Caki2 (cell line): ENCODE measurements around the gene WDR83. TPM values are rescaled to one million over a fixed set of nuclear protein-coding genes. Genes with fewer than 3 reads are reported as not detected.

ENCODE experiments used
- total RNA-seq: library from RNA; depleted of rRNA; stranded (reverse); fragments of >200 nt; shearing (Covaris generic); gene quantifications from 2 replicates; pipeline ENCODE4 v1.2.3, GENCODE V29; 2014; ENCODE audit warnings: low replicate concordance; rRNA removed

Gene WDR83
- total RNA-seq, 1 experiment from 2014 or later: 20.6 TPM

Other genes starting within 250 kb of the WDR83 start
- gene ZNF443, start 225.8 kb upstream of the WDR83 start, total RNA-seq: 8.7 and 17.2 TPM in 2 replicates
- 1.1 and 5.2 TPM in 2 replicates for gene ZNF709, start 182.0 kb upstream of the WDR83 start, total RNA-seq
- gene ZNF564, start 115.3 kb upstream of the WDR83 start, total RNA-seq: 1.9 and 12.8 TPM in 2 replicates
- gene ZNF490, start 56.0 kb upstream of the WDR83 start, total RNA-seq: 6.7 and 9.1 TPM in 2 replicates
- gene ZNF791, start 55.9 kb upstream of the WDR83 start, total RNA-seq: 5.5 and 9.8 TPM in 2 replicates
- 72.5 and 82.9 TPM in 2 replicates for gene MAN2B1, start 65 bp upstream of the WDR83 start, total RNA-seq
- gene DHPS, start 15.1 kb downstream of the WDR83 start, total RNA-seq: 93.6 and 111 TPM in 2 replicates
- gene GNG14, start 21.2 kb downstream of the WDR83 start, total RNA-seq: not detected in 2 replicates
- gene FBXW9, start 29.8 kb downstream of the WDR83 start, total RNA-seq: 43.4 and 44.8 TPM in 2 replicates
- gene TNPO2, start 57.1 kb downstream of the WDR83 start, total RNA-seq: 35.2 and 39.7 TPM in 2 replicates
- 607 and 626 TPM in 2 replicates for gene TRIR, start 67.9 kb downstream of the WDR83 start, total RNA-seq
- 210 and 211 TPM in 2 replicates for gene GET3, start 70.7 kb downstream of the WDR83 start, total RNA-seq
- gene BEST2, start 85.0 kb downstream of the WDR83 start, total RNA-seq: not detected in 2 replicates
- 17.8 and 18.1 TPM in 2 replicates for gene HOOK2, start 108.7 kb downstream of the WDR83 start, total RNA-seq
- gene JUNB, start 124.7 kb downstream of the WDR83 start, total RNA-seq: 63.3 and 74.5 TPM in 2 replicates
- not detected in 2 replicates for gene PRDX2, start 135.0 kb downstream of the WDR83 start, total RNA-seq
- not detected in 2 replicates for gene THSD8, start 135.3 kb downstream of the WDR83 start, total RNA-seq
- 94.5 and 126 TPM in 2 replicates for gene RNASEH2A, start 139.8 kb downstream of the WDR83 start, total RNA-seq
- not detected in 2 replicates for gene RTBDN, start 167.8 kb downstream of the WDR83 start, total RNA-seq
- 1.8 and 20.8 TPM in 2 replicates for gene MAST1, start 171.7 kb downstream of the WDR83 start, total RNA-seq
- gene DNASE2, start 214.6 kb downstream of the WDR83 start, total RNA-seq: 68.6 and 83.9 TPM in 2 replicates
- 3.5 TPM in 1 of 2 replicates, not detected in the other for gene KLF1, start 220.4 kb downstream of the WDR83 start, total RNA-seq
- 38.0 and 66.1 TPM in 2 replicates for gene GCDH, start 224.4 kb downstream of the WDR83 start, total RNA-seq